GM11168 (cell line): ENCODE results near the gene RERE.

Experiments used
- in situ Hi-C: fragments of 300-500 bp; cut with MboI; formaldehyde crosslinking; loops from one replicate; pipeline ENCODE4 v1.12.0; 2022; ENCODE audit warnings: low sequenced_read_pairs; ENCODE audit not compliant: unreplicated experiment

The RERE gene

DNA sequence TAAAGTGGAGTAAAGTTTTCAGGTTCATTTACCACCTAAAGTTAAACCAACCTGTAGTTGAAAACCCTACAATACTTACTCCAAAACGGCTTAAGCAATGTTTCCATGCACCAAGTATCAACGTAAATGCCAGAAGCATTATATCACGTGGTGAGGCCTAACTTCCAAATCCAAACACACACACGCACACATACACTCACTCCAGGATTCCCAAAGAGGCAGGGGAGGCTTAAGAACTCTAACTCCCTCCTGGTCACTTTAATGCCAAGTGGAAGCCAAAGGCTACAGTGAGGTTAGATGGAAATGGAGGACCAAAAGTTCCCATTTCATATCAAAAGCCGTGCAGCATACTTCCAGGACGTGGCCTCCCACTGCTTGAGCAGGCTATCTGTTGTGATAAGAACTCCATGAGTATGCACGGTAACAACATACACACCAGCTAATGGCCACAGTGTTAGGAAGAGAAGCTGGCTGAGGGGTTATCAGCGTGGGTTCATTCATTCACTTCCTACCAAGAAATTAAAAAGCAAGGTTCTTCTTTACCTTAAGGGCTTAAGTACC is 275.4 kb downstream of the RERE start:
- in situ Hi-C loops: no loop called here

DNA sequence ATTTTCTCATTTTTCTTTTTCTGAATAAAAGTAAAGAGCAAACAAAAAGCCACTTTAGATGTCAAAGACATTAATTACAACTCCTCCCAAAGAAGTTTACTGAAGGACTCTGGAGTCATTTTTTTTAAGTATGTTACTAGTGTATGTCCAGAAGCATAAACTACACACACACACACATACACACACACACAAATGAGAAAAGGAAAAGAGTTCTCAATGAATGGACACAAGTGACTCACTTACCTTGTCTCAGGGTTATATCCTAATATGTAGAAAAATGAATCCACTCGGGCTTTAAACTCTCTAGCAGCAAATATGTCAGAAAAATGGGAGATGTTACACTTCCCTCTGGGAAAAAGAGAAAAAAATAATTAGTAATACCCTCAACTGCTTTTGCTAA is 276.5 kb downstream of the RERE start:
- in situ Hi-C loops: no loop called here

DNA sequence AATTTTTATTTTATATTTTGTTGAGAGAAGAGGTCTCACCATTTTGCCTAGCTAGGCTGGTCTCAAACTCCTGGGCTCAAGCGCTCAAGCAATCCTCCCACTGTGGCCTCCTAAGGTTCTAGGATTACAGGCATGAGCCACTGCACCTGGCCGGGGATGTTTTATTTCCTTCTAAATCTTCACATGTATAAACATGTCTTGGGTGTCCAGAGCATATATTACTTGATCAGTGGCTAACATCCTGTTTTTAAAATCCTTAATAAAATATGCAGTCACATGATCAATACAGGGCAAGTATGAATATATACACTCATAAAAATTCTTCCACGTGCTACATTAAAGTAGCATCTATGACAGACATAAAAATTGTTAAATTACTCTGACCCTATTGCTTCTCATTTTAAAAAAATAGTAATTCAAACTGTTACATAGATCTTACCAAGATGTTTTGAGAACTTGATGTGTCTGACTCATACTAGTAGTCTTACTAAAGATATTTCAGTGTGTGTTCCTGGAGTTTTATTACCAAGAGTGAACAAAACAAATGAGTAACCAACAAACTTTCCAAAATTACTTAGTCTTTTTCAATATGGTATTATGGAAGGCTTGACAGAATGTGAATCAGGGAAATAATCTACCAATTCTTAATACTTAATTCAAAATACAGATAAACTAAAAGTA is 277.0 kb downstream of the RERE start:
- in situ Hi-C loops: no loop called here

DNA sequence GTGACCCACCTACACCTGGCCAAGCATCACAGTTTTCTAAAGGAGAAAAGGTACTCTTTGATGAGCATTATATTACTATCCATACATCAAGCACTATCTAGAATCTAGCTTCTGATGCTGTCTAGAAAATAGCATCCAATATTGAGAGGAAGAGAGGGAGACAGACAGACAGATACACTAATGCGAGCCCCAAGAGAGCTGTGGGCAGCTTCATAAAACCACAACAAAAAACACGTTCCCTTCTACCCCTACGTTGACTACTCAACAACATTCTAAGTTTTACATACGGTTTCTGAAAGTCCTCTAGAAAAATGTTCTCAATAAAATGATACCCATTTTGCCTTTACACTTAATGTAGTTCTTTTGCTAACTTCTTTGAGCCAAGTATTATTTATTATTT is 277.8 kb downstream of the RERE start:
- in situ Hi-C loops: no loop called here

DNA sequence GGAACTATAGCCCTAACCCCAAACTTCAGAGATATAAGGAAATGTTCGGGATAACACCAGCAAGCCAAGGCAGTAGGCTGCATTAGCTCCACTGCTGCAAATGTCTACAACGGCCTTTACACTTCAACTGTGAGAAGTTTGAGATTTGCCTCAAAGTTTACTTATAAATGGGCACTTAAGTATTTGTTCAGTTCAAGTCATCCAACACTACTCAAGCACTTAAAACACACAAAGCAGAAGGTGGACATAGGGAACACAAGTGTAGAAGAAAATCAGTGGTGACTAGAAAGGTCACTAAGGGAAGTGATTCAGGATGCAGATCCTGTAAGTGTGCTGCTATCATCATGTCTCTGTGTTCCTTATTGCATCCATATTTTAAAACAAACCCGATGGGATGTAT is 278.9 kb downstream of the RERE start:
- in situ Hi-C loops: no loop called here

DNA sequence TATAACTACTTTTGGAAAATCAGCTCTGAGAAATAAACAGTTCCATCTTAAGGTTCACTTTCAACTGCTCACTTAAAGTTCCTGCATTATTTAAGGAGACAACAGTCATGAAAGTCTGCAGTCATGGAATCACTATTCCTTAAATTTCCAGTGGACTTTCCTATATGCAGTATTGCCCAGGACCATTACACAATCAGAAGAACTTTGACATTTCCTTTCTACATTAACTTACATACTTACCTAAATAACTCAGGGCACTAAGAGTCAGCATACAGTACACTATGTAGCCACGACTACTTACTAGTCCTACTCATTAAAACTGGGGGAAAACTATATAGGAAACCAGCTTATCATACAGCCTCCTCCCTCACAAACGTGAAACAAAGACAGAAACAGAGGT is 279.4 kb downstream of the RERE start:
- in situ Hi-C loops: no loop called here

DNA sequence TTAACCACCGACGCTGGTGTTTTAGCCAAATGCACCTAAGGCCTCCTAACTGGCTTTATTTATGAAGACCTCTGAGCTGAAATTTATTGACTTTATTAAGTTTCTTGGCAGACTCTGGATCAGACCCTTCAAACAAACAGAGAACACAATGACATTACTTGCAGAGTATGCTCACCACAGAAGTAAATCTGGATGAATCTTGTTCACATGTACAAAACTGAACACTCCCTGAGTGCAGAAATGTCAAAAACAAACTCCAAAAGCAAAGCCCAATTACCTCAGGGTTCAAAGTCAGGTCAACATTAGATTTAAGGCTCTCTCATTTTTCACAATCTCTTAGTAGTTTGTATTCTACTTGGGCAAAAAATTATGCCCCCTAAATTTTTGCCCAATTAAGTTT is 280.9 kb downstream of the RERE start:
- in situ Hi-C loops: no loop called here

DNA sequence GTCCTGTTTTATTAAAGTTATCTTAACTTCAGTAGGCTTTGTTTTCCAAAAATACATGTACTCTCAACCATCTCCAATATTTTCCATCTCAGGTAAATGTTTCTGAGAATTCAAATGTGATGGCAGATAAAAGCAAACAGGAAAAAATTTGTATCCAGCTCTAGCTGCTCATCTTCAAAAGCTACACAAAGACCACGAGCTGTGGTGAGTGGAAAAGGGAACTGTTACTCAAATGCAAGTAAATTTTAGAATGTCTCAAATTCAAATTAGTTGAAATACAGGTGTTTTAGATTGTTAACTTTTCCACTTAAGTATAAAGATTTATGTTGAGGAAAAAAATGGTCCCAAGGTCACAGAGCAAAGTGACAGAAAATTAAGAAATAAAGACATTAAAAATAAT is 283.5 kb downstream of the RERE start:
- in situ Hi-C loops: no loop called here

DNA sequence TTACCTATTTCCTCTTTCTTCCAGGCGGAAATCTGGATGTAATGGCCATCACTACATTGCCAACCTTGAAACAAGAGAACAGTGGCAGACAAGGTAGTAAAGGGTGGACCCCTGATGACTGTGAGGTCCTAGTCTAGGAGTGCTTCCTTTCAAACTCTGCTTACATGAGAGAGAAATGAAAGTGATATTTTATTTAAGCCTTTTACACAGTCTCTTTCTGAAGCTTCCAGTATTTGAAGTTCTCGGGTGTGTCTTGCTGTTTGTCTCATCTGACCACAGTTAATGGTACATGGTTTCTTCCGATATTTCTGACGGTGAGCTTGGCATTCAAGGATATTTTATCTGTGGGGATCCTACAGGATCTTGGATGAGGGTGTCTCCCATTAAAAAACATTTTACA is 284.3 kb downstream of the RERE start:
- in situ Hi-C loops: no loop called here

DNA sequence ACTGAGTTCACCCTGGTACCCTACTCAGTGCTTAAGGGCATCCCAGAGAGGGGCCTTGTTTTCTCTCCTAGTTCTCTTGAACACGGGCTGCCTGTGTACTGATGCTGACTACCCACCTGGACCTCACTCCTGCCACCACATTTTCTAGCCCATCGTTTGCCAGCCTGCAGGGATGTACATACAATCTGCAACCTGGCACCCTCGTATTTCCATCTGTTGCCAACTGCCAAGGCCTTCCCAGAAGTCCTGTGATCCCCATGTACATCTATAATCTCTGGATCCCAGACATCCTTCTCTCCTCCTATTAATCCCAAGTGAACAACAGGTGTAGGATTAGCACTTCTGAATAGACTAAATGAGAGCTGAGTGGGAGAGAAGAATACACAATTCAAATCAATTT is 287.5 kb downstream of the RERE start:
- in situ Hi-C loops: no loop called here

DNA sequence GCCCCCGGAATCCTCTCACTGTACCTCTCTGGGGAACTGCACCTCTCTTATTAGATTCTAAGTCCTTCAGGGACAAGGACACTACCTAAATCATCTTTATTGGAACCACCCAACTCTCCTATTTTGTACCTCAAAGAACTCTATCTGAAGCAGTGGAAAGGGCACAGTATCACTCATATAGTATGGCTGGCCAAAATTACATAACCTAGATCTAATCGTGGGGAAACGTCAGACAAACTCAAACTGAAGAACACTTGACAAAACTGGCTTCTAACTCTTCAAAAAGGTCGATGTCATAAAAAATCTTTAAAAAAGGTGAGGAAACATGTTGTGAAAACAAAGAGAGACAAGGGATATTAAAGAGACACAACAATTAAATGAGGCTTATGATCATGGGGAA is 289.5 kb downstream of the RERE start:
- in situ Hi-C loops: no loop called here

DNA sequence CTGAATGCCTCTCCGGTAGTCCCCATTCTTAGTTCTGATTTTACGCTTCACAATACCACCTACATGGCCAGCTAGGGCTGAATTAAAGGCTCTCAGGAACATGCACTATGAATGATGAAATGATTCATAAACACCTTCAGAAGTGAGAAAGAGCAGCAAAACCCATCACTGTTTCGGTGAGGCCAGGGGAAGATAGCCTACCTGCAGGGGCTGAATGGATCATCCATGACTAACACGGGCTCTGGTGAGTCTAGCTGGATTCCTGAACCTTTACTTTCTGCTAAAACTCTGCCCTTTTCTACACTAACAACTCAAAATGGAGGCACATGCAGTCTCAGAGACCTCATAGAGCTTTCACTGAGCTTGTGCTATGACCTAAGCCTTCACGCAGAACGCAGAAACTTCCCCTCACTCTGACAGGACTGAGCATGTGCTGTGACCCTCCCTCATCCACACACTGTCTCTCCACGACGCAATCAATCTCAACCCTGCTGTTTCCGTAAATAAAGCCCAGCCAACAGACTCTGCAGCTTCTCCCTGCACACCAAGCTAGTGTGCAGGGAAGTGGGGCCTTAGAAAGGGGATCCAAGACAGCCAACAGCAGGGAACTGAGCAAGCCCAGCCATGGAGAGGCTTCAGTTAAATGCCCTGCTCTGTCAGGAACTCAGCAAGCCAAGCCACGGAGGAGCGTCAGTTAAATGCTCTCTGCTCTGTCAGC is 291.7 kb downstream of the RERE start:
- in situ Hi-C loops: no loop called here

DNA sequence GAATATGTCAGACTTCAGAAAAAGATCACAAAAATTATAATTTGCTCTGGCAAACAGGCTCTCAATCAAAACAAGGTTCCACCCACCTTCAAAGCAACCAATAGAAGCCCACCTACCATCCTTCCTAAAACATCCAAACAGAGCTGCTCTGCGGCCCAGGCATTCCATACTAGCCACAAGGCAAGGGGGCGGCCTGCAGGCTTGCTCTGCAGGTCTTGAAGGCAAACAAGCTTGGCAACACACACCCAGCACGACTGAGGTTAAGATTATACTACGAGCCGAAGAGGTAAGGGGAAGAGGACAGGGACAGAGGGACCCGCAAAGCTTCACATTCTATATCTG is 292.3 kb downstream of the RERE start:
- in situ Hi-C loops: no loop called here

DNA sequence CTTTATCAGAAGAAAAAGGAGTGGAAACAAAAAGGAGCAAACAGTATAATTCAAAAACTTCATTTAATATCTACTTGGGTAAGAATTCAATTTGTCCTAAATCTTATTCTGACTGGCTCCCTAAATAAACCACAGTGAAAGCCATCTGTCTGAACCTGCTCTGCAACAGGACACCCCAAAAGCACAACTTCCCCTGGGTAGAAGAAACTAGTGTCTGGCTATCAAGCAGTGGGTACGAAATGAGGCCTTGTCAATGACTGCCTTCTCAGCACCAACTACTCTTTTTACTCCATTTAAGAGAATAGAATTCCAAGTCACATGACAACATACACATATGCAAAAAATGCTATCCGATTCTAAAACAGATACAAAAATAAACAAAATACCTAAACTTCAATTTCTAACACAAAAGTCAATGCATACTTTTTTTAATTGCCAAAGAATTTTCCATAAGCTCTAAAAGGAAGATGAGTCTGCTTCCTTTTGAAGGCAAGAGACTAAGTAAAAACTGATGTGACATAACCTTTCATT is 292.7 kb downstream of the RERE start:
- in situ Hi-C loops: no loop called here

DNA sequence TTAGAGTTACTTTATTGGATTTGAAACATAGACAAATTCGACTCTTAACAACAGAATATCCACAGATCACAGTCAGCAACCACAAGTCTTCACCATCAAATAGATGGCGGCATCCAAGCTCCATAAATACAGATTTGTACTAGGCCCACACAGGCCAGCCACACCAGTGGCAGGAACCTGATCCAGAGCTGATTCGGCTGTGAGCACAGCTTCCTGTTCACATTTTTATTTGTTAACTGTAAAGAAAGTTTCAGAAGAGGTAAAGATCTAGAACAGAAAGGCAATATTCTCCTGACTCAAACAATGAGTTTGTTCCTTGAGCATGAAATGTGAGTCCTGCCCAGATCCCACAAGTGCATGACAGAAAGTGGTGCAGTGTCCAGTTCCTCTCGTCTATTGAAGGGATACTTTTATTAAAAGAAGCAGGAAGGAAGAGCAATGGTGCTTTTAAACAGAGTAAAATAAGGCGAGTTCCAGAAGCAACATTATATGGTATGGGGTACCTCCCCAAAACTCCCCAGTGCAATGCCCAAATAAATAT is 293.7 kb downstream of the RERE start:
- in situ Hi-C loops: no loop called here

DNA sequence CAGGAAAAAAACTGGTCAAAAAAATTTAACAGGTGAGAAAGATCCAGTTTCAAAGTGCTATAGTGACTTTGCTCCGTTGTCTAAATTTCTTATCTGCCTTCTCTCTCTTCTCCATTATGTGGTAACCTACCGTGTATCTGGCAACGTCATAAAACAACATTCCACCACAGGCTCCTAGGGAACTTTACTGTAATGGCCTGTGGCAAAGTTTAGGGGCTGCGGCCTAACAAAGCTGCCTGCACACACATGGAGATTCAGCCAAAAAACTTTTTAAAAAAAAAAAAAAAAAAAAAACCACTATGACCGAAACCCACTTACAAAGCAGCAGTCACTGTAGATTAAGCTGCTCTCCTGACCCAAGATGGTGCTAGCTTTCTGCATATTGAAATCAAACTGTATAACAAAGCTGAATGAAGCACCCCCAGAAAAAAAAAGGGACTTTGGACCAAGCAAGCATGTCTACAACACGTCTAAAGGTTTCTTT is 296.9 kb downstream of the RERE start:
- in situ Hi-C loops: no loop called here

DNA sequence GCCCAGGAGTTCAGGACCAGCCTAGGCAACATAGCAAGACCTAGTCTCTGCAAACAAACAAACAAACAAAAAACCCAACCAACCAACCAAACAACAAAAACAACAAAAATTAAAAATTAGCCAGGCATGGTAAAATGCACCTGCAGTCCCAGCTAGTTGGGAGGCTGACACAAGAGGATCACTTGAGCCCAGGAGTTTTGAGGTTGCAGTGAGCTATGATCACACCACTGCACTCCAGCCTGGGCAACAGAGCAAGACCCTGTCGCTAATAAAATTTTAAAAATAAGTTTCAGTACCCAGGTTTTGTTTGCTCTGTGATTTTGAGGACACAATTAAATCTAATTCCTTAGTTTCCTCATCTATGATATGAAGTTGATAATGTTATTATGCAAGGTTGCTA is 298.3 kb downstream of the RERE start:
- in situ Hi-C loops: no loop called here

DNA sequence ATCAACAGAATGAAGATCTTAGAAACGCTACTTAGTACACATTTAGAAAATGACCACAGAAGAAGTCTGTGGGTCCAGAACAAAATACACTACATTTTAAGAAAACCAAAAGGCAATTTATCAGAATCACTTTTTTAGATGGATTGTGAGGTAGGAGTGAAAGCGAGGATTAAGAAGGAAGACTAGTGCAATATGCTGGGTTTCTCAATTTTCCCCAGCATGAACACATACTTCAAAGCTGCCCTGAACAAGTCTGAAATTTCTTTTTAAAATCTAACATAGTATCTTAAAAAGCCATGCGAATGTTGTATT is 299.0 kb downstream of the RERE start:
- in situ Hi-C loops: no loop called here

DNA sequence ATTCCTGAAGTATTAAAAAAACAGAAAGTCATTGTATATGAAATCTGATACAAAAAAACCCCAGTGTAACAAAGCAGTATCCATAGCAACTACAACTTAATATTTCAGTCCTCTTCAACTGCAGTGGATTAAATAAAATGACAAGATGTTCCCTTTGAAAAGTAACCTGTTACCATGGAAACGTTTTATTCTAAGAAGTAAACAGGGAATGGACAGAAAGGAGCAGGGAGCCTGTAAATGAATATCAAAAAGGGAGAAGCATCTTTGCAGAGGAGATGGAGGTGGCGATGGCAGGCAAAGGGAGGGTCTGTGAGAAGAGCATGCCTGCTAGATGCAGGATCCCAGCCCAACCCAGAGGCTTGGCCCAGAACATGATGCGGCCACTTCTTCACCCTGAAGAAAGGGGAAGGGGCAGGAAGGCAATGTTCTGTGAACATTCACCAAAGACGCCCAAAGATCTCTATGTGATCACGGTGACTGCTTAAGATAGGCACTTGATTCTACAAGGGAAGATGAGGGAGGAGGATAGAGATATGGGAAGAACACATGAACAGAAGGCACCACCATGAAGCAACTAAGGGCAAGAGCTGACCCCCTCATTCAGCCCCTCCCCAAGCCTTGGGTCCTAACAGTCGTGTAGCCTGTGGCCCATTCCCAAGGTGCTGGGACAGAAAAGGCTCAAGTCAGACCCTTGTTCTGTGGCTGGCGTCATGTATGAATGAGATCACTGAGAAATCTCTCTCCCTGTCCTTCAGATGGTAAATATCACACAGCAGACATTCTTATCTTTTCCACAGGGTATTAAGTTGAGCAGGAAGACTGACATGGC is 299.6 kb downstream of the RERE start:
- in situ Hi-C loops: no loop called here

DNA sequence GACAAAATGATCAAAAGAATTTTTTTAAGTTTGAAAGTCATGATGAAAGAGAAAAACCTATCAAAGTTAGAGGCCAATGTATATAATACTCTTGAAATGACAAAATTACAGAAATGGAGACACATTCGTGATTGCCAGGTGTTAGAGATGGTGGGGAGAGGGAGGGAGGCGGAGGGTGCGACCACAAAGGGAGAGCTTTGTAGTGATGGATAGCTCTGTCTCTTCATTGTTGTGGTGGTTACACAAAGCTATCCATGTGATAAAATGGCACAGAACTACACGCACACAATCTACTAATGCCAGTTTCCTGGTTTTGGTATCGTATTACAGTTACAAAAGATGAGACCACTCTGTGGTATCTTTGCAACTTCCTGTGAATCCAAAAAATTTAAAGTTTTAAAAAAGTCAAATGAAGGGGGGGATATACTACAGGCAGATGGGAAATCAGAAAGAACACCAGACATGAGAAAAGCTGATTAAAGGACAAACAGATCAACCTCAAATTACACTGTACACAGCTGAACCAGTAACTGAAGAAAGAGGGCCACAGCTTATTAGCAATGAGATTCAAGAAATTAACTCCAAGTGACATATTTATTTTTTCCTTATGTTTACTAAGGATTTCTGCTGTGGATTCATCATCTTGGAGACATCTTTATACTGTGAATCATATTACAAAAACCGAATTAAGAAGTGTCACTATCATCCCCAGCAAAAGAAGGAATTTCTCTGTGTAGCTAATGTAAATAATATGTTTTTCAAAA is 300.5 kb downstream of the RERE start:
- in situ Hi-C loops: no loop called here
